ENCODE data around the gene HMGN2.
"Not testable (repeated sequence)": the region's sequence is repeated elsewhere in the genome, so short reads cannot be mapped to it uniquely, and the experiment has no call there.

HMGN2 gene

DNA sequence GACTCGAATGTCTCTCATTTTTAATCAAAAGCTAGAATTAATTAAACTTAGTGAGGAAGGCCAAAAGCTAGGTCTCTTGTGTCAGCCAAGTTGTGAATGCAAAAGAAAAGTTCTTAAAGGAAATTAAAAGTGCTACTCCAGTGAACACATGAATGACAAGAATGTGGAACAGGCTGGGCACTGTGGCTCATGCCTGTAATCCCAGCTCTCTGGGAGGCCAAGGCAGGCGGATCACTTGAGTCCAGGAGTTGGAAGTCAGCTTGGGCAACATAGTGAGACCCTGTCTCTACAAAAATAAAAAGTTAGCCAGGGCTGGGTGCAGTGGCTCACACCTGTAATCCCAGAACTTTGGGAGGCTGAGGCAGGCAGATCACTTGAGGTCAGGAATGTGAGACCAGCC, 38.5 kb downstream of the HMGN2 start:
- 85 to 94% methylated on average over 1 of the region's 2 CpGs for WGBS, 2 experiments (ENCODE audit: insufficient coverage in 2 of 2)
- H3K27ac ChIP-seq (ENCODE audit: low read depth, low read length, severe bottlenecking); H3K4me3 ChIP-seq (ENCODE audit: extremely low read depth, insufficient read depth, low read length, poor library complexity, severe bottlenecking): not testable (repeated sequence)

GRCh38 chr1:26515836-26516235, 43.6 kb downstream of the HMGN2 start:
- not testable (repeated sequence) for H3K9me3 ChIP-seq (ENCODE audit: control insufficient read depth, low read length); H3K4me1 ChIP-seq (ENCODE audit: control insufficient read depth, insufficient read depth, low read length, poor library complexity, severe bottlenecking); H3K36me3 ChIP-seq (ENCODE audit: control insufficient read depth, insufficient read depth, low read length); H3K4me3 ChIP-seq (ENCODE audit: extremely low read depth, insufficient read depth, low read length, poor library complexity, severe bottlenecking); H3K27ac ChIP-seq (ENCODE audit: low read depth, low read length, severe bottlenecking)
- WGBS, 2 experiments (ENCODE audit: insufficient coverage in 2 of 2), result 83% methylated on average over 2 to 3 of the region's 4 CpGs

More for the DNA sequence above, 38.5 kb downstream of the HMGN2 start:
- not testable (repeated sequence) for H3K9me3 ChIP-seq (ENCODE audit: control insufficient read depth, low read length); H3K36me3 ChIP-seq (ENCODE audit: control insufficient read depth, insufficient read depth, low read length); H3K4me1 ChIP-seq (ENCODE audit: control insufficient read depth, insufficient read depth, low read length, poor library complexity, severe bottlenecking)

GRCh38 chr1:26516987-26517765, 44.9 kb downstream of the HMGN2 start:
- Histone ChIP-seq H3K4me1 (ENCODE audit: control insufficient read depth, insufficient read depth, low read length, poor library complexity, severe bottlenecking) (no peaks in the 10 kb centered on the region), H3K27ac (ENCODE audit: low read depth, low read length, severe bottlenecking) (no peak overlapping the region), H3K9me3 (ENCODE audit: control insufficient read depth, low read length) (no peaks in the 10 kb centered on the region), H3K4me3 (ENCODE audit: extremely low read depth, insufficient read depth, low read length, poor library complexity, severe bottlenecking) (no peak overlapping the region), H3K36me3 (ENCODE audit: control insufficient read depth, insufficient read depth, low read length) (no peaks in the 10 kb centered on the region)
- WGBS, 2 experiments (ENCODE audit: insufficient coverage in 2 of 2), result 97 to 100% methylated on average over 3 of the region's 4 CpGs

DNA sequence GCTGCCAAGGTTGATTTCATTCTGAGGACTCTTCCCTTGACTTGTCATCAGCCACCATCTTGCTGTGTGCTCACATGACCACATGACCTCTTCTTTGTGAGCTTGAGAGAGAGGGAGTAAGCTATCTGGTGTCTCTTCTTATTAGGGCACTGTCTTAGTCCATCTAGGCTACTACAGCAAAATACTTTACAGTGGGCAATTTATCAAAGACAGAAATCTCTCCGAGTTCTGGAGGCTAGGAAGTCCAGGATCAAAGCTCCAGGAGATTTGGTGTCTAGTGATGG, 45.5 kb downstream of the HMGN2 start:
- Histone ChIP-seq H3K9me3 (ENCODE audit: control insufficient read depth, low read length) (no peaks in the 10 kb centered on the region), H3K27ac (ENCODE audit: low read depth, low read length, severe bottlenecking) (no peak overlapping the region), H3K4me3 (ENCODE audit: extremely low read depth, insufficient read depth, low read length, poor library complexity, severe bottlenecking) (no peak overlapping the region), H3K36me3 (ENCODE audit: control insufficient read depth, insufficient read depth, low read length) (no peaks in the 10 kb centered on the region), H3K4me1 (ENCODE audit: control insufficient read depth, insufficient read depth, low read length, poor library complexity, severe bottlenecking) (no peaks in the 10 kb centered on the region)
- no CpG with 5 or more reads among the region's 1 CpG for WGBS, 2 experiments (ENCODE audit: insufficient coverage in 2 of 2)

- no peak overlapping the region for H3K27ac ChIP-seq (ENCODE audit: low read depth, low read length, severe bottlenecking)
- no peaks in the 10 kb centered on the region for H3K36me3 ChIP-seq (ENCODE audit: control insufficient read depth, insufficient read depth, low read length)
- 100% methylated on average over 1 of the region's 6 CpGs for WGBS, 2 experiments (ENCODE audit: insufficient coverage in 2 of 2)
- no peaks in the 10 kb centered on the region for H3K9me3 ChIP-seq (ENCODE audit: control insufficient read depth, low read length)
- no peak overlapping the region for H3K4me3 ChIP-seq (ENCODE audit: extremely low read depth, insufficient read depth, low read length, poor library complexity, severe bottlenecking)
- no peaks in the 10 kb centered on the region for H3K4me1 ChIP-seq (ENCODE audit: control insufficient read depth, insufficient read depth, low read length, poor library complexity, severe bottlenecking)
Observed at GRCh38 chr1:26518355-26518754, 46.1 kb downstream of the HMGN2 start.

GRCh38 chr1:26520339-26520738, 48.1 kb downstream of the HMGN2 start:
- Histone ChIP-seq H3K9me3 (ENCODE audit: control insufficient read depth, low read length) (no peaks in the 10 kb centered on the region), H3K4me3 (ENCODE audit: extremely low read depth, insufficient read depth, low read length, poor library complexity, severe bottlenecking) (no peak overlapping the region), H3K27ac (ENCODE audit: low read depth, low read length, severe bottlenecking) (no peak overlapping the region), H3K4me1 (ENCODE audit: control insufficient read depth, insufficient read depth, low read length, poor library complexity, severe bottlenecking) (no peaks in the 10 kb centered on the region), H3K36me3 (ENCODE audit: control insufficient read depth, insufficient read depth, low read length) (no peaks in the 10 kb centered on the region)
- 95 to 96% methylated on average over 3 of the region's 5 CpGs for WGBS, 2 experiments (ENCODE audit: insufficient coverage in 2 of 2)

GRCh38 chr1:26521669-26522030, 49.4 kb downstream of the HMGN2 start:
- no peaks in the 10 kb centered on the region for H3K9me3 ChIP-seq (ENCODE audit: control insufficient read depth, low read length)
- H3K4me1 ChIP-seq (ENCODE audit: control insufficient read depth, insufficient read depth, low read length, poor library complexity, severe bottlenecking), result no peaks in the 10 kb centered on the region
- 78 to 82% methylated on average over 7 to 12 of the region's 14 CpGs for WGBS, 2 experiments (ENCODE audit: insufficient coverage in 2 of 2)
- H3K4me3 ChIP-seq (ENCODE audit: extremely low read depth, insufficient read depth, low read length, poor library complexity, severe bottlenecking), result no peak overlapping the region
- no peak overlapping the region for H3K27ac ChIP-seq (ENCODE audit: low read depth, low read length, severe bottlenecking)
- H3K36me3 ChIP-seq (ENCODE audit: control insufficient read depth, insufficient read depth, low read length), result no peaks in the 10 kb centered on the region

DNA sequence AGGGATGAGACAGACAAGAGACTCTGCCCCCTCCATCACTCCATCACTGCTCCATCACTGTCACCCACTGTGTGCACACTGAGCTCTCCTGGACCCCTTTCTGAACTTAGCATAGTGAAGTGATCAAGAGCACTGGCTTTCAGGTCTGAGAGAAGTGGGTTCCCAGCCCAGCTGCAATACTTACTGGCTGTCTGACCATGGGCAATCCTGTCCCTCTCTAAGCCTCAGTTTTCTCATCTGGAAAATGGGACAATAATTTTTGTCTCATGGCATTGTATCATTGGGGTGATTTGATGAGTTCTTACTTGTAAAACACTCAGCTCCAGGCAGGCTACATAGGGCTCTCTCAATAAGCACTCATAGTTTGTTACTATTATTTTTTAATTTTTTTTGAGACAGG, 49.8 kb downstream of the HMGN2 start:
- no peaks in the 10 kb centered on the region for H3K36me3 ChIP-seq (ENCODE audit: control insufficient read depth, insufficient read depth, low read length)
- H3K4me1 ChIP-seq (ENCODE audit: control insufficient read depth, insufficient read depth, low read length, poor library complexity, severe bottlenecking), result no peaks in the 10 kb centered on the region
- no peaks in the 10 kb centered on the region for H3K9me3 ChIP-seq (ENCODE audit: control insufficient read depth, low read length)
- H3K27ac ChIP-seq (ENCODE audit: low read depth, low read length, severe bottlenecking), result no peak overlapping the region
- H3K4me3 ChIP-seq (ENCODE audit: extremely low read depth, insufficient read depth, low read length, poor library complexity, severe bottlenecking), result no peak overlapping the region

DNA sequence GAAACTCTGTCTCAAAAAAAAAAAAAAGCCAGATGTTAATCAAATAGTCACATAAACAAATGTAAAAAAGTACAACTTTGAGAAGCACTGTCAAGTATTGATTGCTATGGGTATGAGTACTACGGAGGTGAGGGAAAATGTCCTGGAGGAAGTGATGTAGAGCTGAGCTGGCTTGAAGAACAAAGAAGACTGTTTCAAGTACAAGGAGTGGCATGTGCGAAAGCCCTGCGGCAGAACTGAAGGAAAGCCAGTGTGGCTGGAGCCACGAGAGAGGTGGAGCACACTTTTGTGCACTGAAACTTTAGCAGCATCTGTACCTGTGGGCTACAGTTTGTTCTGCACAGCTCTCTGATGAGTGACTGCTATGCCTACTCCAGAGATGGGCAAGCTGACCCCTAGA, 51.9 kb downstream of the HMGN2 start:
- H3K4me1 ChIP-seq (ENCODE audit: control insufficient read depth, insufficient read depth, low read length, poor library complexity, severe bottlenecking), result peaks cover 2% of the 10 kb centered on the region
- H3K27ac ChIP-seq (ENCODE audit: low read depth, low read length, severe bottlenecking), result no peak overlapping the region
- H3K36me3 ChIP-seq (ENCODE audit: control insufficient read depth, insufficient read depth, low read length), result no peaks in the 10 kb centered on the region
- H3K9me3 ChIP-seq (ENCODE audit: control insufficient read depth, low read length), result no peaks in the 10 kb centered on the region
- no peak overlapping the region for H3K4me3 ChIP-seq (ENCODE audit: extremely low read depth, insufficient read depth, low read length, poor library complexity, severe bottlenecking)
- 85 to 90% methylated on average over 4 of the region's 4 CpGs for WGBS, 2 experiments (ENCODE audit: insufficient coverage in 2 of 2)
